H1 (cell line): Measurements from ENCODE around the gene LRRC4. TPM values are rescaled to one million over a fixed set of nuclear protein-coding genes. Genes with fewer than 3 reads are reported as not detected.

Source experiments
- ASH2L ChIP-seq: fragments of 200-600, 300-600 bp; sonication (generic); IDR thresholded peaks from one replicate; pipeline ENCODE4 v1.7.1; 2017; ENCODE audit warnings: low read length
- BCL11A ChIP-seq, 2 experiments: IDR thresholded peaks; one replicate each; pipeline ENCODE4 v1.6.1; 2011; ENCODE audit warnings: low read depth in 2 of 2, low read length in 2 of 2, mild to moderate bottlenecking in 2 of 2
- CTCF ChIP-seq, 3 experiments: IDR thresholded peaks; 1 replicate in 2 of 3; 2 replicates in 1 of 3; pipeline versions ENCODE4 v1.5.1 to v1.6.1; 2011; ENCODE audit warnings: low read length in 3 of 3, mild to moderate bottlenecking in 3 of 3, inconsistent platforms in 2 of 3, low read depth in 1 of 3, moderate library complexity in 1 of 3; ENCODE audit not compliant: insufficient read depth in 1 of 3; ENCODE audit errors: control extremely low read depth in 1 of 3
- NRF1 ChIP-seq: IDR thresholded peaks from 2 replicates; pipeline ENCODE4 v1.6.1; 2011; ENCODE audit warnings: mild to moderate bottlenecking, low read depth, low read length, improper control_type of control experiment
- POLR2A ChIP-seq, 2 experiments: IDR thresholded peaks; 1 replicate in 1 of 2; 2 replicates in 1 of 2; pipeline ENCODE4 v1.6.1; 2011; ENCODE audit warnings: low read depth in 2 of 2, low read length in 2 of 2, mild to moderate bottlenecking in 2 of 2; ENCODE audit errors: control extremely low read depth in 1 of 2
- RAD21 ChIP-seq, 2 experiments: IDR thresholded peaks in 1 of 2; conservative IDR thresholded peaks in 1 of 2; 2 replicates each; pipeline ENCODE4 v1.6.1; 2011; ENCODE audit warnings: low read depth in 2 of 2, low read length in 2 of 2, improper control_type of control experiment in 1 of 2, inconsistent platforms in 1 of 2, mild to moderate bottlenecking in 1 of 2, moderate library complexity in 1 of 2
- SRF ChIP-seq: IDR thresholded peaks from 2 replicates; pipeline ENCODE4 v1.6.1; 2011; ENCODE audit warnings: mild to moderate bottlenecking, low read depth, low read length, moderate library complexity
- TAF1 ChIP-seq: IDR thresholded peaks from 2 replicates; pipeline ENCODE4 v1.6.1; 2011; ENCODE audit warnings: mild to moderate bottlenecking, low read depth, low read length
- polyA plus RNA-seq, 7 experiments: library from polyadenylated mRNA; depleted of rRNA in 3 of 7; stranded (reverse) in 5 of 7; unstranded in 2 of 7; fragments of >200 nt in 5 of 7; fragments of 200-250 nt in 2 of 7; gene quantifications; 1 replicate in 5 of 7; 2 replicates in 1 of 7; 4 replicates in 1 of 7; pipeline versions ENCODE4 v1.2.1 to v1.2.3, GENCODE V29; 2011 to 2013; ENCODE audit warnings: missing spikeins in 2 of 7, mixed read lengths in 2 of 7
- total RNA-seq: library from RNA; stranded (reverse); fragmentation: NEBNext Ultra II Directional; extraction: Animal tissue kit (Norgen Biotek cat#: 25700); gene quantifications from 2 replicates; pipeline ENCODE4 v1.2.1, GENCODE V29; 2021

LRRC4 gene
- total and polyA plus RNA-seq, 2 of the 8 experiments (the other 6 are each of a cell fraction or from before 2014, with no cell fraction given), result 13.4 to 16.4 TPM

- TF ChIP-seq CTCF (IDR thresholded peaks at IDR 0.05; ENCODE audit: control extremely low read depth in 1 of 3, insufficient read depth in 1 of 3, low read depth in 1 of 3, low read length in 3 of 3), result no peak
- TF ChIP-seq TAF1, result no peak
- TF ChIP-seq BCL11A (IDR thresholded peaks at IDR 0.05; ENCODE audit: low read depth in 2 of 2, low read length in 2 of 2), result no peak
- no peak for TF ChIP-seq SRF
- TF ChIP-seq ASH2L, result no peak
- TF ChIP-seq POLR2A (IDR thresholded peaks at IDR 0.05; ENCODE audit: control extremely low read depth in 1 of 2, low read depth in 2 of 2, low read length in 2 of 2), result no peak
- no peak for TF ChIP-seq NRF1
- TF ChIP-seq RAD21 (IDR thresholded peaks at IDR 0.05 in 1 of 2, conservative IDR thresholded peaks at IDR 0.05 in 1 of 2; ENCODE audit: low read depth in 2 of 2, low read length in 2 of 2), result no peak
Measured at GRCh38 chr7:128040205-128040604, 9.0 kb upstream of the LRRC4 start (continued).
